Measurements from ENCODE around the gene SEMA4G. TPM values are rescaled to one million over a fixed set of nuclear protein-coding genes. Genes with fewer than 3 reads are reported as not detected.

Gene SEMA4G
- polyA plus RNA-seq, 2 of the 4 experiments (the other 2 are of a cell fraction) = 13.5 to 17.4 TPM

DNA sequence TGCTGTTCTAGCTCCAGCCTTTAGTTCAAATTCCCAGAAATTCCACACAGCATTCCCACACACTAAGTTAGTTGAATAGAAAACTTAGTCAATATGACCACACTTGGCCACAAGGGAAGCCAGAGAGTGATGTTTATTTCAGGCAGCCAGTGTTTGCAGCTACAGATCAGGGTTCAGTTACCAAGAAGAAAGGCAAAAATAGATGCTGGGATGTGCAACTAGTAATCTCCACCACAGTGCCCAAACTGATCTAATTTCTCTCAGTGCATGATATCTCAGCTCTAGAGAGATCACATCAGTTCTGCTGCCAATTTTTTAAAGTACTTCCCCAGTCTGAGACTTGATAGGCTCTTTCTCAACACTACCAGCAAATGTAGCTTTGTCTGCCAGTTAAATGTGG, 38.9 kb upstream of the SEMA4G start:
- POLR2A ChIA-PET = no interaction called here

DNA sequence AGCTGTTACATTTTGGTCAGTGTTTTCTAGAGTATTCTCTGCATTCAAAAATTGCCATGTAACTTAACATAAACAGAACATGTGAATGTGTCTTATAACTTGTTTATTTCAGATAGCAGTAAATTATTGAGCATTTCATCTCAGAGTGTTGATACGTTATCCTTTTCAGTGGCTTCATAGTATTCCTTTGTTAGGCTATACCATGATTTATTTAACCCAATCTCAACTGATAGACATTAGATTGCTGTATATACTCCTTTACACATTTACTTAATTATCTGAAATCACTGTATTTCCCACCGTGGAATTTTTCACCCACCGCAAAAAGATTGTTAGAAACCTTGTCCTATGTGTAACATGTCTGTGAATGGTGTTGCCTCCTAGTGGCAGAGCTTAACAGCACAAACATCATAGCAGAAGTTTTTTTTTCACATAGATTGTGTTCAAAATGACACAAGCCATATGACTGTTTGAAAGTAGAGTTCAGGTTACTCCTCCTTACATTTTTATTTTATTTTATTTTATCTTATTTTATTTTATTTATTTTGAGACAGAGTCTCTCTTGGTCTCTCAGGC, 35.1 kb upstream of the SEMA4G start:
- ChIA-PET POLR2A (no interaction called here), CTCF (interaction anchor here (0.5 to 1.6 kb wide), 7 partner anchors 9 to 35 kb away, joined by 3 to 5 read pairs (median 3); partner anchors contain the start of gene SLF2)
- FAIRE-seq (no peak), ATAC-seq (peak; percentile 39 to 52; a peak in 1 of 6 replicates), DNase-seq (ENCODE audit: low read depth in 1 of 2, low spot score in 1 of 2) (peak in 1 of 2 experiments; percentile 39)
- Histone ChIP-seq H3K4me3 (no peak overlapping the region), H3K4me1 (no peaks in the 10 kb centered on the region), H3K9me3 (no peaks in the 10 kb centered on the region), H3K27ac (no peak overlapping the region), H3K4me2 (no peak overlapping the region)
- 96% methylated on average over 3 of the region's 3 CpGs for WGBS (ENCODE audit: missing lambda C conversion rate)
- TF ChIP-seq, protein P1, sequence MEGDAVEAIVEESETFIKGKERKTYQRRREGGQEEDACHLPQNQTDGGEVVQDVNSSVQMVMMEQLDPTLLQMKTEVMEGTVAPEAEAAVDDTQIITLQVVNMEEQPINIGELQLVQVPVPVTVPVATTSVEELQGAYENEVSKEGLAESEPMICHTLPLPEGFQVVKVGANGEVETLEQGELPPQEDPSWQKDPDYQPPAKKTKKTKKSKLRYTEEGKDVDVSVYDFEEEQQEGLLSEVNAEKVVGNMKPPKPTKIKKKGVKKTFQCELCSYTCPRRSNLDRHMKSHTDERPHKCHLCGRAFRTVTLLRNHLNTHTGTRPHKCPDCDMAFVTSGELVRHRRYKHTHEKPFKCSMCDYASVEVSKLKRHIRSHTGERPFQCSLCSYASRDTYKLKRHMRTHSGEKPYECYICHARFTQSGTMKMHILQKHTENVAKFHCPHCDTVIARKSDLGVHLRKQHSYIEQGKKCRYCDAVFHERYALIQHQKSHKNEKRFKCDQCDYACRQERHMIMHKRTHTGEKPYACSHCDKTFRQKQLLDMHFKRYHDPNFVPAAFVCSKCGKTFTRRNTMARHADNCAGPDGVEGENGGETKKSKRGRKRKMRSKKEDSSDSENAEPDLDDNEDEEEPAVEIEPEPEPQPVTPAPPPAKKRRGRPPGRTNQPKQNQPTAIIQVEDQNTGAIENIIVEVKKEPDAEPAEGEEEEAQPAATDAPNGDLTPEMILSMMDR (IDR thresholded peaks at IDR 0.05) = peak; percentile 54
- TF ChIP-seq RAD21 (conservative IDR thresholded peaks at IDR 0.05 in 1 of 2, IDR thresholded peaks at IDR 0.05 in 1 of 2) (0 out of 5 replicates have a peak, but pooled peaks of 1 of the 2 experiments have one; percentile 14), HOXB5 (CRISPR knock-in tag; IDR thresholded peaks at IDR 0.05) (no peak), RCOR1 (IDR thresholded peaks at IDR 0.05; ENCODE audit: low read depth, low read length) (no peak)

More for the DNA sequence above, 38.9 kb upstream of the SEMA4G start:
- H3K4me2 ChIP-seq = no peak overlapping the region
- ATAC-seq = peak; percentile 71 to 81
- DNase-seq (ENCODE audit: low read depth in 1 of 2, low spot score in 1 of 2) = peak; percentile 10 to 12
- no peaks in the 10 kb centered on the region for H3K4me1 ChIP-seq
- peak; percentile 61 for FAIRE-seq
- CTCF ChIA-PET = interaction anchor here (1.0 to 1.1 kb wide), 2 partner anchors 8 to 52 kb away, joined by 3 read pairs; no protein-coding TSS in a partner anchor
- H3K27ac ChIP-seq = no peak overlapping the region
- H3K9me3 ChIP-seq = no peaks in the 10 kb centered on the region
- no peak for TF ChIP-seq RAD21 (conservative IDR thresholded peaks at IDR 0.05 in 1 of 2, IDR thresholded peaks at IDR 0.05 in 1 of 2)
- TF ChIP-seq ZC3H11A (IDR thresholded peaks at IDR 0.05) = no peak
- no peak for TF ChIP-seq FOSL2 (IDR thresholded peaks at IDR 0.05)
- TF ChIP-seq FOSL2 (CRISPR knock-in tag; IDR thresholded peaks at IDR 0.05) = no peak
- no peak for TF ChIP-seq E2F6 (IDR thresholded peaks at IDR 0.05; ENCODE audit: borderline replicate concordance, low read depth)
- TF ChIP-seq, protein P2, sequence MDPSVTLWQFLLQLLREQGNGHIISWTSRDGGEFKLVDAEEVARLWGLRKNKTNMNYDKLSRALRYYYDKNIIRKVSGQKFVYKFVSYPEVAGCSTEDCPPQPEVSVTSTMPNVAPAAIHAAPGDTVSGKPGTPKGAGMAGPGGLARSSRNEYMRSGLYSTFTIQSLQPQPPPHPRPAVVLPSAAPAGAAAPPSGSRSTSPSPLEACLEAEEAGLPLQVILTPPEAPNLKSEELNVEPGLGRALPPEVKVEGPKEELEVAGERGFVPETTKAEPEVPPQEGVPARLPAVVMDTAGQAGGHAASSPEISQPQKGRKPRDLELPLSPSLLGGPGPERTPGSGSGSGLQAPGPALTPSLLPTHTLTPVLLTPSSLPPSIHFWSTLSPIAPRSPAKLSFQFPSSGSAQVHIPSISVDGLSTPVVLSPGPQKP (IDR thresholded peaks at IDR 0.05; ENCODE audit: low read depth, low read length) = no peak
- no peak for TF ChIP-seq MYC (IDR thresholded peaks at IDR 0.05; ENCODE audit: borderline replicate concordance, low read length)
- TF ChIP-seq RFX5 (IDR thresholded peaks at IDR 0.05) = no peak
- no peak for TF ChIP-seq ZNF302 (CRISPR knock-in tag; IDR thresholded peaks at IDR 0.05)
- TF ChIP-seq, protein P3, sequence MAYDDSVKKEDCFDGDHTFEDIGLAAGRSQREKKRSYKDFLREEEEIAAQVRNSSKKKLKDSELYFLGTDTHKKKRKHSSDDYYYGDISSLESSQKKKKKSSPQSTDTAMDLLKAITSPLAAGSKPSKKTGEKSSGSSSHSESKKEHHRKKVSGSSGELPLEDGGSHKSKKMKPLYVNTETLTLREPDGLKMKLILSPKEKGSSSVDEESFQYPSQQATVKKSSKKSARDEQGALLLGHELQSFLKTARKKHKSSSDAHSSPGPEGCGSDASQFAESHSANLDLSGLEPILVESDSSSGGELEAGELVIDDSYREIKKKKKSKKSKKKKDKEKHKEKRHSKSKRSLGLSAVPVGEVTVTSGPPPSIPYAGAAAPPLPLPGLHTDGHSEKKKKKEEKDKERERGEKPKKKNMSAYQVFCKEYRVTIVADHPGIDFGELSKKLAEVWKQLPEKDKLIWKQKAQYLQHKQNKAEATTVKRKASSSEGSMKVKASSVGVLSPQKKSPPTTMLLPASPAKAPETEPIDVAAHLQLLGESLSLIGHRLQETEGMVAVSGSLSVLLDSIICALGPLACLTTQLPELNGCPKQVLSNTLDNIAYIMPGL (CRISPR knock-in tag; IDR thresholded peaks at IDR 0.05; ENCODE audit: borderline replicate concordance) = no peak
- no peak for TF ChIP-seq NFE2L2 (conservative IDR thresholded peaks at IDR 0.05; ENCODE audit: low read length)
- TF ChIP-seq KDM1A (IDR thresholded peaks at IDR 0.05; ENCODE audit: low read depth) = no peak
- no peak for TF ChIP-seq EP300 (IDR thresholded peaks at IDR 0.05)
- TF ChIP-seq HOXA7 (CRISPR knock-in tag; IDR thresholded peaks at IDR 0.05) = no peak
- no peak for TF ChIP-seq PHF8 (IDR thresholded peaks at IDR 0.05; ENCODE audit: borderline replicate concordance, low read depth)
- TF ChIP-seq POLR2A (IDR thresholded peaks at IDR 0.05; ENCODE audit: low read length) = no peak
- TF ChIP-seq RARB (CRISPR knock-in tag; IDR thresholded peaks at IDR 0.05) = no peak
- no peak overlapping the region for H3K4me3 ChIP-seq

All from A549 (cell line).